HG03378 (cell line): ENCODE results near the gene SPATS2.

Experiments
- ATAC-seq: cut with Tn5 transposase; IDR thresholded peaks from one replicate; pipeline ENCODE4 v1.9.1; 2021; ENCODE audit warnings: mild to moderate bottlenecking, moderate library complexity; ENCODE audit not compliant: unreplicated experiment

SPATS2 gene

GRCh38 chr12:49461221-49461620 lies 94.0 kb downstream of the SPATS2 start:
- no peak for ATAC-seq

GRCh38 chr12:49462083-49462744 lies 95.0 kb downstream of the SPATS2 start:
- no peak for ATAC-seq

DNA sequence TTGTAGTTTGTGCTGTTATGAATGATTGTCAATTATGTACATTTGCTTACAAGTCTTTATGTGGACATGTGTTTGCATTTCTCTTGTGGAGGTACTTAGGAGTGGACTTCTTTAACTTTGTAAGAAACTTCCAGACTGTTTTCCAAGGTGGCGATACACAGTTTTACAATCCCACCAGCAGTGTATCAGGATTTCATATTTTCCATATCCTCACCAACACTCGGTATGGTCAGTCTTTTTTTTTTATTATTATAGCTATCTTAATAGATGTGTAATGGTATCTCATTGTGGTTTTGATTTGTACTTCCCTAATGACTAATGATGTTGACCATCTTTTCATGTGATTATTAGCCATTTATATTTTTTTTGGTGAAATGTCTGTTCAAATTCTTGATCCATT lies 97.9 kb downstream of the SPATS2 start:
- no peak for ATAC-seq

DNA sequence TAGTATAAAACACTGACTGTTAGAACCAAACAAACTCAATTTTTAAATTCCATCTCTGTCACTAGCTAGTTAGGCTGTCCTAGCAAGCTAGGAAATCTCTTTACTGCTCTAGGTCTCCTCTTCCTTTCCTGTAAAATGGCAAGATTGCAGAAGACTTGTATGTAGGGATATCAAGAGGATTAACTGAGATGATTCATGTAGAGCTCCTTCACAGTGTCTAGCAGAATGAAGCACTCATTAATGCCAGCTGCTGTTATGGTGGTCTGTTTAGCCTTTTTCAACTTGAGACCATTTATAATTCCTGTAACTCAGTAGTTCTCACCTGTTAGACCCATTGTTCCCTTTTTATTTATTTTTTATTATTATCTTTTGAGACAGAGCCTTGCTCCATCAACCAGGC lies 103.7 kb downstream of the SPATS2 start:
- no peak for ATAC-seq

DNA sequence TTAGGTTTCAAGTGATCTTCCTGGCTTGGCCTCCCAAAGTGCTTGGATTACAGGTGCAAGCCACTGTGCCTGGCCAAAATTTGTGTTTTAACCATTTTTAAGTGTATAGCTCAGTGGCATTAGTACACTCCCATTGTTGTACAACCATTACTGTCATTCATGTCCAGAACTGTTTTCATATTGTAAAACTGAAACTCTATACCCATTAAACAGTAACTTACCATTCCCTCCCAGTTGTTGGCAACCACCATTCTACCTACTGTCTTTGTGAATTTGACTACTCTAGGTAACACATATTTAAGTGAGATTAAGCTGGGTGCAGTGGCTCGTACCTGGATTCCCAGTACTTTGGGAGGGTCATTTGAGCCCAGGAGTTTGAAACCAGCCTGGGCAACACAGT lies 104.3 kb downstream of the SPATS2 start:
- no peak for ATAC-seq

- no peak for ATAC-seq
Observed at GRCh38 chr12:49476091-49476490, 108.8 kb downstream of the SPATS2 start.

DNA sequence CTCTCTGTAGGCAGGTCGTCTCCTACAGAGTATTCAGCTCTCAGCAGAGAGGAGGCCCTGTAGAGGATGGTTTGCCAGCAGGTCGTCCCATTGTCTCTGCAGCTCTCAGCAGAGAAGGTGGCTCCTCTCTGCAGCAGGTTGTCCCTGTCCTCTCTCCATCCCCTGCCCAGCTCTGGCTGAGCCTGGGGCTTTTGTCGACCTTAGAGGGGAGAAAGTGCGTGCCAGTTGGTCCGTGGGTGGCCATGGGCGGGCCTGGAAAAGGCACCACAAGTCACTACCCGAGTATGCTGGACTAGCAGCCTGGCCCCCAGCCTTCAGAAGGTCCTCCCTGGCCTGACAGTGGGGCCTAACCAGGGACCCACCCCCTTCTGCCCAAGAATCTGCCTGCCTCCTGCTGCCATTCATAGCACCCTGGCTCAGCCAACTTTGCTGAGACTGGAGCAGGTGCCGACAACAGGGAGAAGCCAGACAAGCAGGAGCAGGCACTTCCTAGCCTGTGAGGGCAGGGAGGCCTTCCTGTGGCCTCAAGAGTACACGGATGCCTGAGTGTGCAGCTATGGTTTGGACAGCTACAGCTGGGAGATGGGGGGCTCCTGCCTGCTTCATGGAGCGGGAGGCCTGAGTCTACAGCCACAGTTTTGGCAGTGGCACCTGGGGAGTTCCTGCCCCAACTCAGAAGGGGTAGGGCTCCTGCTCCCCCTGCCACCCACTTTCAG lies 111.8 kb downstream of the SPATS2 start:
- no peak for ATAC-seq

- ATAC-seq, result no peak
Observed at GRCh38 chr12:49482095-49483051, 115.1 kb downstream of the SPATS2 start.

GRCh38 chr12:49483619-49484018 lies 116.4 kb downstream of the SPATS2 start:
- no peak for ATAC-seq

DNA sequence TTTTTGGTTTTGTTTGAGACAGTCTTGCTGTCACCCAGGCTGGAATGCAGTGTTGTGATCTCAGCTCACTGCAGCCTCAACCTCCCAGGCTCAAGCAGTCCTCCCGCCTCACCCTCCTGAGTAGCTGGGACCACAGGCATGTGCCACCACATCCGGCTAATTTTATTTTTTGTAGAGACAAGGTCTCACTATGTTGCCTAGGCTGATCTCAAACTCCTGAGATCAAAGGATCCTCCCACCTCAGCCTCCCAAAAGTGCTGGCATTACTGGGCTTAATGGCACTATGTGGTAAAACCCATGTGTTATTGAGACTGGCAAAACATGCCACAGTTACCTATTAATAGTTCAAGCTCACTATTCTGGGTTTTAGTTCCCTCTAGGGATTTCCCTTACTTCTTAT lies 120.3 kb downstream of the SPATS2 start:
- ATAC-seq, result no peak

DNA sequence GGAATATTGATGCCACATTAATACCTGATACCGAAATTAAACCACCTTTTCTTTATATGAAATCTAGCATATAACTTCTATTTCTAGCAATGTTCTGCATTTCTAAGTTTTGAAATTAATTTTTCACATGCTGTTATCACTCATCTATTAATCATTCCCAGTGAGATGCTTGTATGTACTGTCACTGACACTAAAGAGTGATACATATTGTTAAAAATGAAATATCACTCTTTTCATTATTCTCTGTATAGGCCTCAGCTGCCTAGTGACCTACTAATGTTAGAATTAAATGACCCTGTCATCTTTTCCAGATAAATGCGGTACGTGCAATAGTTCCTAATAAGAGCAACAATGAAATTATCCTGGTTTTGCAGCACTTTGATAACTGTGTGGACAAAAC lies 121.9 kb downstream of the SPATS2 start:
- ATAC-seq, result no peak

DNA sequence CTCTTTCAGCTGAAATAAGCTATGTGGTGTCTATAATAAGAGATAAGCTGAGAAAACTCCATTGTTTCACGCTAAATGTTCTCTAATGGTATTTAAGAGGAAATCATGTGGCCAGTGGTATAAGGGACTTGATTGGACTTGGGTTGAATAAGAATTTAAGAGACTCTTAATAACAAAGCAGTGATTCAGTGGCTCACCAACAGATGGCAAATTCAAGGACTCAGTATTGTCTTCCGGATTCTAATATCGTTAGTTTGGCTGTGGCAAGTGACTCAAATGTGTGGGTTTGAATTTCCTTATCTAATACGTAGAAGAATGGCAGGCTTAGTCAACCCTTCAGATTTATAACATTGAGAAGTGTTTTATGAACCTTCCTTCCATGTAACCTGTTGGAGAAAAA lies 122.5 kb downstream of the SPATS2 start:
- ATAC-seq, result no peak

- no peak for ATAC-seq
Observed at GRCh38 chr12:49491823-49492222, 124.6 kb downstream of the SPATS2 start.

GRCh38 chr12:49493900-49494299 lies 126.6 kb downstream of the SPATS2 start:
- no peak for ATAC-seq

GRCh38 chr12:49496417-49497360 lies 129.4 kb downstream of the SPATS2 start:
- no peak for ATAC-seq

GRCh38 chr12:49501895-49502294 lies 134.6 kb downstream of the SPATS2 start:
- ATAC-seq, result no peak

GRCh38 chr12:49502590-49502989 lies 135.3 kb downstream of the SPATS2 start:
- ATAC-seq, result no peak

- no peak for ATAC-seq
Observed at GRCh38 chr12:49503674-49504180, 136.5 kb downstream of the SPATS2 start.

GRCh38 chr12:49505672-49506071 lies 138.4 kb downstream of the SPATS2 start:
- no peak for ATAC-seq

DNA sequence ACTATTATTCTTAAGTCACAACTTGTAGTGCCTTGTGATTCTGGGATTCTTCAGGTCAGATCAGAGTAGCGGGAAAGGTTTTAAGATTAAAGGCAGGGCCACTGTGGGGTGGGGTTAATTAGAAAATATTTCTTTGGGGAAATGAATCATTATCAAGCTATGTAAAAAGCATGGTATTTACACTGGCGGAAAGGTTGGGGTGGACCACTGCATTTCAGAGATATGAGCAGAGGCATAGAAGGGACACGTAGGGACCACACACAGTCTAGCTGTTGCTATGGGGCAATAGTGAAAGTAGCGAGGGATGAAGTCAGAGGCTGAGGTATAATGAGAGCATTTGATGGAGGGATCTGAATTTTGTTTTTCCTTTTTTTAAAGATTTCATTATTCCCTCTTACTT lies 139.9 kb downstream of the SPATS2 start:
- no peak for ATAC-seq
